AG04449 (cell line): Measurements from ENCODE around the gene KLF13.

Experiments used
- CTCF ChIA-PET: fragments of 350-600 bp; formaldehyde crosslinking; extraction: SDS; loops from one replicate; lab custom pipeline; 2021; ENCODE audit warnings: antibody characterized with exemption; lab: Yijun Ruan, JAX
- POLR2A ChIA-PET: fragments of 400-600, 350-600 bp; formaldehyde crosslinking; extraction: SDS; loops from one replicate; lab custom pipeline; 2020; ENCODE audit warnings: antibody characterized with exemption, inconsistent platforms; lab: Yijun Ruan, JAX
- DNase-seq: peaks from one replicate; pipeline ENCODE4 v3.0.0-alpha.2; 2010; ENCODE audit warnings: low read depth, low spot score
- H3K4me3 ChIP-seq: 2 replicates; pipeline ENCODE4 v1.5.1; 2011; ENCODE audit warnings: low read depth, mild to moderate bottlenecking, control low read depth, low read length
- CTCF ChIP-seq: IDR thresholded peaks from one replicate; pipeline ENCODE4 v1.5.1; 2011; ENCODE audit warnings: mild to moderate bottlenecking, moderate library complexity, low read length, control low read depth, inconsistent platforms; ENCODE audit not compliant: insufficient read depth; ENCODE audit errors: missing control alignments

KLF13 gene

GRCh38 chr15:31329640-31330010 lies 3.0 kb downstream of the KLF13 start:
- DNase-seq = no peak

GRCh38 chr15:31330111-31330785 lies 3.6 kb downstream of the KLF13 start:
- DNase-seq = no peak
- no peak overlapping the region for H3K4me3 ChIP-seq
- ChIA-PET POLR2A (no interaction called here), CTCF (interaction anchor here (1.3 kb wide), 1 partner anchor 158 kb away, joined by 7 read pairs; no protein-coding TSS in a partner anchor)
- TF ChIP-seq CTCF = no peak

More at GRCh38 chr15:31329640-31330010, 3.0 kb downstream of the KLF13 start:
- H3K4me3 ChIP-seq = no peak overlapping the region
- ChIA-PET POLR2A (no interaction called here), CTCF (interaction anchor here (0.6 to 1.4 kb wide), 3 partner anchors 33 to 161 kb away, joined by 3 to 7 read pairs (median 3); no protein-coding TSS in a partner anchor)
- no peak for TF ChIP-seq CTCF

GRCh38 chr15:31330836-31331235 lies 4.2 kb downstream of the KLF13 start:
- H3K4me3 ChIP-seq = no peak overlapping the region
- ChIA-PET POLR2A (no interaction called here), CTCF (interaction anchor here (1.3 kb wide), 1 partner anchor 158 kb away, joined by 7 read pairs; no protein-coding TSS in a partner anchor)
- DNase-seq = no peak
- no peak for TF ChIP-seq CTCF

- TF ChIP-seq CTCF = no peak
- no peak for DNase-seq
- no peak overlapping the region for H3K4me3 ChIP-seq
- POLR2A ChIA-PET = no interaction called here
- CTCF ChIA-PET = interaction anchor here (1.3 to 1.8 kb wide), 2 partner anchors 104 to 152 kb away, joined by 3 to 4 read pairs; no protein-coding TSS in a partner anchor
Observed at GRCh38 chr15:31331389-31331788, 4.8 kb downstream of the KLF13 start.

- no peak for TF ChIP-seq CTCF
- DNase-seq = no peak
- ChIA-PET POLR2A (no interaction called here), CTCF (interaction anchor here (0.6 to 2.9 kb wide), 4 partner anchors 103 to 224 kb away, joined by 3 to 10 read pairs (median 4); no protein-coding TSS in a partner anchor)
- H3K4me3 ChIP-seq = no peak overlapping the region
Observed at GRCh38 chr15:31332020-31332680, 5.5 kb downstream of the KLF13 start.

- no peak for DNase-seq
- POLR2A ChIA-PET = no interaction called here
- CTCF ChIA-PET = interaction anchor here (1.3 to 2.9 kb wide), 3 partner anchors 103 to 156 kb away, joined by 3 to 10 read pairs (median 4); no protein-coding TSS in a partner anchor
- no peak for TF ChIP-seq CTCF
- H3K4me3 ChIP-seq = no peak overlapping the region
Observed at GRCh38 chr15:31332681-31333071, 6.0 kb downstream of the KLF13 start.
